ENCODE data around the gene INHBB.
A peak's percentile ranks its signal among the peaks of the same experiment; 100 is the strongest.

The INHBB gene

DNA sequence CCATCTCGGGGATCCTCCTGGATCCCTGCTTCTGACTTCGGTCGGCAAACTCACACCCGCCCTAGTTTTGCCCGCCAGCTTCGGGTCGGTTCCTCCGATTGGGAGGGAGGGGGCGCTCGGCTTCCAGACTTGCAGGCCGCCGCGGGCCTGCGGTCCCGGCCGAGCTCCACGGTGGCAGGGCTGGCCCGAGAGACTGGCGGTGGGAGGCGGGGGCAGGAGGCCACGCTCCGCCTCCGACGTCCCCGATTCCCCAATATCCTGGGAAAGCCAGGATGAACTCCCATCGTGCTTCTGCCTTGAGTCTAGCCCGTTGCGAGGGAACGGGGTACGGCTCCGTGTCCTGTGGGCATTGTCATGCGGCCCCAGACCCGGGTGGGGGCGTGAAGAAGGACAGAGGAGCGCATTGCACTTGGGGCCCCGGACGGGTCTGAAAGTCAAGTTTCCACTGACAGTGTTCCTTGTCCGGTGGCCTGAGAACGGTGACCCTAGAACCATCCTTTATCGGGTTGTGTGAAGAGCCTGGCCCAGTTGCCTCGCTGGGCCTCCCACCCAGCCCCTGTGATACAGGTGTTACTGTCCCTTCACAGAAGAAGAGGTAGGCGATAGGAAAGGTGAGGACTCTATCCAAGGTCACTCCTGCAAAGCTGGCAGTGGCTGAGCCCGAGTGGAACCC is 2.4 kb upstream of the INHBB start:
- DNase-seq: peak; percentile 18 to 48

DNA sequence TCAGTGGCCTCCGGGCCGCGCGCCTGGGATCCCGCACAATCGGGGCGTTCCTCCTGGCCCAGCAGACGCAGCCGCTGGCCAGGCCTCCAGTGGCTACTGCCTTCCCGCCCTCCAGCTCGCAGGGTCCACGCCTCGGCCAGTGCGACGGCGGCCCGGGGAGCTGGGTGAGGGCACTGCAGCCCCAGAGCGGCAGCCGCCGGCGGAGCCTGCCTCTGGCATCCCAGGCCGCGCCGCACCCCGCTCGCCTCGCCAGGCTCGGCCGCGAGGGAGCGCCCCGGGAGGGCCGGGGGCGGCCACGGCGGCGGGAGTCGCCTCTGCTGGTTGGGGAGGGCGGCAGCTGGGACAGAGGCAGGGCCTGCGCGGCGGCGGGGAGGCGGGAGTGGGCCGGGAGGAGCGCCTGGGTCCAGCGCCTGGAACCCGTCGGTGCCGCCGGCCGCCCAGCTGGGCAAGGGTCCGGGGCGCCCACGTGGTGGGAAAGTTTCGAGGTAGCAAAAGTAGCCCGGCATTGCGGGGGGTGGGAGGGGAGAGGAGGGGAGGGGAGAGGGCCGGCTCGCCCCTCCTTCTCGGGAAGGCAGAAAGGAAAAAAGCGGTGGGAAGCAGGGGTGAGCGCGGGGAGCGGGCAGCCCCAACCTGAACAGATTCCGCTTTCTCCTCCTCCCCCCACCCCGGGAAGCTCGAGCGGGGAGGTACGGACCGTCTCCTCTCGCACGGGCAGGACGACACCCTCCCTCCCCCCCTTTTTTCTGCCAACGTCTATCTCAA is 1.5 kb upstream of the INHBB start:
- DNase-seq: no peak

DNA sequence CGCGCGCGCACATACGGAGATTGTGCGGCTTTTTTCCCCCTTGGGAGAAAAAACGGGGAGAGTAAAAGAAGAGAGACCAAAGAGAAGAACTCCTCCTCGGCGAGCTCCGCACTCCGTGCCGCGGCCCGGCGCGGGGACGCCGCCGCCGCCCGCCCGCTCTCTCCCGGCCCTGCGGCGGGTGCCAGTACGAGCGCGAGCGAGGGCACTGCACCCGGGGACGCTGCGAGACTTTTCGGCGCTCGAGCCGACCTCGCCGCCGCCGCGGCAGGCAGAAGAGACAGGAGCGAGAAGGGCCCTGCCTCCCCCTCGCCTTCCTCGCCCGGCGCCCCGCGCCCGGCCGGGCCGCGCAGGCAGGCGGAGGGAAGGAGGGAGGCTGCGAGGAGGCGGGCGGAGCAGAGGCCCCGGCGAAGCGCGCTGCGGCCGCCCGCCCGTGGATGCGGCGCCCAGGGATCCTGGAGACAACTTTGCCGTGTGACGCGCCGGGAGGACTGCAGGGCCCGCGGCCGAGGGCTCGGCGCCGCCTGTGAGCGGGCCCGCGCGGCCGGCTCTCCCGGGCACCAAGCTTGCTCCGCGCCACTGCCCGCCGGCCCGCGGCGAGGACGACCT is 857 bp upstream of the INHBB start:
- no peak for DNase-seq

DNA sequence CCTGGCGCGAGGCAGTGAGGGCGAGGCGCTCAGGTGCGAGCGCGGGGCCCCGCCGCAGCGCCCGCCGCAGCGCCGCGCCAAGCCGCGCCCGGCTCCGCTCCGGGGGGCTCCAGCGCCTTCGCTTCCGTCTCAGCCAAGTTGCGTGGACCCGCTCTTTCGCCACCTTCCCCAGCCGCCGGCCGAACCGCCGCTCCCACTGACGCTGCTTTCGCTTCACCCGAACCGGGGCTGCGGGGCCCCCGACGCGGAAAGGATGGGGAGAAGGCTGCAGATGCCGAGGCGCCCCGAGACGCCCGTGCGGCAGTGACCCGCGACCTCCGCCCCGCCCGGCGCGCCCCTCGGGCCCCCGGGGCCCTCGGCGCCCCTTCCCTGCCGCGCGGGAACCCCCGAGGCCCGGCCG is 328 bp upstream of the INHBB start:
- no peak for DNase-seq

DNA sequence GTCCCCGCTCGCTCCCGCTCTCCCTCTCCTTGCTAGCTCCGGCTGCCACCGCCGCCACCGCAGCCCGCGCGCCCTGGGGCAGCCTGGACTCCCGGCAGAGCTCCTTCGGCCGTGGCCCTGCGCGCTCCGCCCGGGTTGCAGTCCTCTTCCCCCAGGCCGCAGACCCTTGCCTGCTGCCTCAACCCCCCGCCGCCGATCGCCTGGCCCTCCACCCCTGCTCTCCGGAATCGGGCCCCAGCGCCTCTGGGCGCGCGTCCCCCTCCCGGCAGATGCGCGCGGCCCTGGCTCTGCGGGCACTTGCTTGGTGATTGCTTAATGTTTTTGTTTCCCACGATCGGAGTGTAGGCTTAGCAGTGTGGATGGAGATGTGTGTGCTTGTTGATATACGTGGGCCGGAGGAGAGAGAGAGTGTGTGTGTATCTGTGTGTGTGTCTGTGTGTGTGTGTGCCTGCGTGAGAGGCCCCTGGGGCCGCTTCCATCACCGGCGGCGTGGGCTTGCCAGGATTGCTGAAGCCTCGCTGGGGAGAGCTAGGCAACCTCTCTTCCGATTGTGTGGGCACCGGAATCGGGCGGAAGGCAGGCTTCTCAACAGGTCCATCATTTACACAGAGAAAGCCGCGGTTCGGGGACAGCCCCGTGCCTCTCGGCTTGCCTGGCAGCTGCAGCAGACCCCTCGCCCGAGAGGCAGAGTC is 877 bp downstream of the INHBB start:
- no peak for DNase-seq

DNA sequence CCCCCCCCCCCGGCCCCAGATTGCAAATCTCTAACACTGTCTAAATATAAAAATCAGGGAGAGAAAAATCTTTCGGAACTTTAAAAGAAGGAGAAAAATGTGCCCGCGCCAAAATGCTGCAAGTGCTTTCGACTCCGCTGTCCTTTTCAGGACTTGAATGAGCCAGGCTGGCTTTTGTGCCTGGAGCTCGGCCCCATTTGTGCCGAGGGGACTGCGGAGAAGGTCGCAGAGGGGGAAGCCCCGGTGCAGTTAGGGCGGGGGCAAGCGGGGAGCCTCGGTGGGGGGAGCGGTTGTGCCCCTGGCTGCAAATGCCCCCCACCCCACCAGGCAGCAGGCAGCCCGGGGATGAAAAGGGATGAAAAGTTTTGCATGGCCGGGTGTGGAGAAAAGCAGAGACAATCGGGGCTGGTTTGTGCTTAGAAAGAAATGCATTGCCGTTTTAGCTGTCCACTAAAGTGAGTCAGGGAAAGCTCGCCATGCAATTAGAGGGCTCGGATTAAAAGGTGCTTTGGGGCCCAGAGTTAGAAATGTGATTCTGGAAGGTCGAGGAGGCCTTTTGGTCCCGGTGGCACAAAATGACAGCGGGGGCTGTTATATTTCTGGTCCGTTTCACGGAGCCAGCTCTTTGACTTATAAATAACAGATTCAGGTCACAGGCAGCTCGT is 1.6 kb downstream of the INHBB start:
- peak in 1 of 2 experiments; percentile 20 for DNase-seq

DNA sequence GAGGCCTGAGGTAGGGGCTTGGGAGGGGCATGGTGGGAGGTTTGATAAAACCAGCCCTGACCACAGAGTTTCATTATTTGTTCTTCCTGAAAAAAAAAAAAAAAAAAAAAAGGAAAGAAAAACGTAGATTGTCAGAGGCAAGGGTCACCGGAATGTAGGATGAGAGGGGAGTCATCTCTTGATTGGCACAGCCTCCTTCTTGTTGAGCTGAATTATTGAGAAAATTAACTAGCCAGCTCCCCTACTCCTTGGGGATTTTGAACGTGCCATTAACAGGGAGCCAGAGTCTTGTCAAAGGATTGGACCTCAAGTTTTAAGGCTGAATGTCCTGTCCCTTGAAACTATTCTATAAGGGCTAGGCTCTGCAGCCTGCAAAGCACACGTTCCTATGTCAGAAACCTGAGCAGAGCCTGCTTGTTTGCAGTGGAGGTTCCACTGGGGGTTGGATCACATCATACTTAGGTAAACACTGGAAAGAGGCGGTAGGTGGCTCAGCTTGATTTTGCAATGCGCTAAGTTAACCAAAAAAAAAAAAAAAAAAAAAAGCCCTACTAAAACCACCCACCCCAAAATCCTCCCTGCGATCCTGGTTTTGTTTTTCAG is 2.3 kb downstream of the INHBB start:
- DNase-seq: no peak

DNA sequence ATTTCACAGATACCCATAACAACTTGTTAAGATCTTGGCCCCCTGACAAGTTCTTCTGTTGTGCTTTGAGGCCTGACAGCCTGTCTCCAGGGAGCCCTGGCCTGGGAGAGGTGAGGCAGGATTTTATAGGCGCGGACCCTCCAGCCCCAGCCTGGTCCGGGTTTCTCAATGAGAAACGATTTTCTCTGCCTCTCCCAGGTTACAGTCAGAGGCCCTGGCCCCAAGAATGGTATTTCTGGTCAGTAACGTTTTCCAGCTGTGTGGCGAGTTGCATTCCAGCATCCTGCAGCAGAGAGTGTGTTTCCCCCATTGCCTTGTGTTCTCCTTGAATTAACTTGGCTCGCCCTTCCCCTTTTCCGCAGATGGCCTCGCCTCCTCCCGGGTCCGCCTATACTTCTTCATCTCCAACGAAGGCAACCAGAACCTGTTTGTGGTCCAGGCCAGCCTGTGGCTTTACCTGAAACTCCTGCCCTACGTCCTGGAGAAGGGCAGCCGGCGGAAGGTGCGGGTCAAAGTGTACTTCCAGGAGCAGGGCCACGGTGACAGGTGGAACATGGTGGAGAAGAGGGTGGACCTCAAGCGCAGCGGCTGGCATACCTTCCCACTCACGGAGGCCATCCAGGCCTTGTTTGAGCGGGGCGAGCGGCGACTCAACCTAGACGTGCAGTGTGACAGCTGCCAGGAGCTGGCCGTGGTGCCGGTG is 3.0 kb downstream of the INHBB start:
- DNase-seq: no peak

DNA sequence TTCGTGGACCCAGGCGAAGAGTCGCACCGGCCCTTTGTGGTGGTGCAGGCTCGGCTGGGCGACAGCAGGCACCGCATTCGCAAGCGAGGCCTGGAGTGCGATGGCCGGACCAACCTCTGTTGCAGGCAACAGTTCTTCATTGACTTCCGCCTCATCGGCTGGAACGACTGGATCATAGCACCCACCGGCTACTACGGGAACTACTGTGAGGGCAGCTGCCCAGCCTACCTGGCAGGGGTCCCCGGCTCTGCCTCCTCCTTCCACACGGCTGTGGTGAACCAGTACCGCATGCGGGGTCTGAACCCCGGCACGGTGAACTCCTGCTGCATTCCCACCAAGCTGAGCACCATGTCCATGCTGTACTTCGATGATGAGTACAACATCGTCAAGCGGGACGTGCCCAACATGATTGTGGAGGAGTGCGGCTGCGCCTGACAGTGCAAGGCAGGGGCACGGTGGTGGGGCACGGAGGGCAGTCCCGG is 3.5 kb downstream of the INHBB start:
- DNase-seq: no peak

DNA sequence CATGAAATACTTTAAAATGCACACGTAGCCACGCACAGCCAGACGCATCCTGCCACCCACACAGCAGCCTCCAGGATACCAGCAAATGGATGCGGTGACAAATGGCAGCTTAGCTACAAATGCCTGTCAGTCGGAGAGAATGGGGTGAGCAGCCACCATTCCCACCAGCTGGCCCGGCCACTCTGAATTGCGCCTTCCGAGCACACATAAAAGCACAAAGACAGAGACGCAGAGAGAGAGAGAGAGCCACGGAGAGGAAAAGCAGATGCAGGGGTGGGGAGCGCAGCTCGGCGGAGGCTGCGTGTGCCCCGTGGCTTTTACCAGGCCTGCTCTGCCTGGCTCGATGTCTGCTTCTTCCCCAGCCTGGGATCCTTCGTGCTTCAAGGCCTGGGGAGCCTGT is 4.1 kb downstream of the INHBB start:
- no peak for DNase-seq

DNA sequence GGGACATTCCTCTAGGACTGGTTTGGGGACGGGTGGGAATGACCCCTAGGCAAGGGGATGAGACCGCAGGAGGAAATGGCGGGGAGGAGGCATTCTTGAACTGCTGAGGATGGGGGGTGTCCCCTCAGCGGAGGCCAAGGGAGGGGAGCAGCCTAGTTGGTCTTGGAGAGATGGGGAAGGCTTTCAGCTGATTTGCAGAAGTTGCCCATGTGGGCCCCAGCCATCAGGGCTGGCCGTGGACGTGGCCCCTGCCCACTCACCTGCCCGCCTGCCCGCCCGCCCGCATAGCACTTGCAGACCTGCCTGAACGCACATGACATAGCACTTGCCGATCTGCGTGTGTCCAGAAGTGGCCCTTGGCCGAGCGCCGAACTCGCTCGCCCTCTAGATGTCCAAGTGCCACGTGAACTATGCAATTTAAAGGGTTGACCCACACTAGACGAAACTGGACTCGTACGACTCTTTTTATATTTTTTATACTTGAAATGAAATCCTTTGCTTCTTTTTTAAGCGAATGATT is 4.9 kb downstream of the INHBB start:
- no peak for DNase-seq

DNA sequence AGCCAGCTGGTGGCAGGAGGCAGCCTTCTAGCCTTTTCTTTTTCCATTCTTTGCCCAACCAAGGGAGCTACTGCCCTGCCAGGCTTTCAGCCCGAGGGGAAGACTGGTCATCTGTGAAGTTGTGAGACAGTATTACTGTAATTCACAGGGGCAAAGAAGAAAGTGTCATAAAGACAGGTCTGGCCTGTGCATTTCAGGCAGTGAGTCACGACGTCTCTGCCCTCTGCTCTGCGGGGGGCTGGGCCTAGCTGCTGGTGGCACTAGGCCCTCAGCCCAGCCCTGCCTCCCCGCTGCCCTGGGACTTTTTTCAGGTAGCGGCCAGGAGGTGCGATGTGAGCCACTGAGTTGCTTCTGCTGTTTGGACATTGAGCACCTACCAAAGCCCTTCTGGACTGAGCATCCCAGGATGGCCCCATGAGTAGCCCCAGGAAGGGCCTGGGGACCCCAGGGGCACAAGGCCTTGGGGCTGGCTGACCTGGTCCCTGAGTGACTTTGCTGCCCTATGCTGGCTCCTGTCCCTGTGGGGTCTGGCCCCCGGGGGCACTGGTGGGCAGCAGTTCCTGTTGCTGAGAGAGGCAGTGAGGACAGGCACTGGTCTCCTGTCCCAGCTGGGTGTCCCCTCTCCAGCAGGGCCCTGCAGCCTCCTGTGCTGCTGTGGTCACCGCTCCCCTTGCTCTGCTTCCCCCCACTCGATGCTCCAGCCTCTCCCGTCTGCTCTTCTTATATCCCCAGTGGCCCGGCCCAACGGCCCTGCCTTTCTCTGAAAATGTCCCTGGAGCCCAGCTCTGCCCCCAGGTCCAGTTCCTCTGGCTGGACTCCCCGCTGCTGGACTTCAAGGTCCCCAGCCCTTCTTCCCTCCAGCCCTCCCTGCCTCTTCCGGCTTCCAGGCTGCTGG is 7.0 kb downstream of the INHBB start:
- DNase-seq: no peak

DNA sequence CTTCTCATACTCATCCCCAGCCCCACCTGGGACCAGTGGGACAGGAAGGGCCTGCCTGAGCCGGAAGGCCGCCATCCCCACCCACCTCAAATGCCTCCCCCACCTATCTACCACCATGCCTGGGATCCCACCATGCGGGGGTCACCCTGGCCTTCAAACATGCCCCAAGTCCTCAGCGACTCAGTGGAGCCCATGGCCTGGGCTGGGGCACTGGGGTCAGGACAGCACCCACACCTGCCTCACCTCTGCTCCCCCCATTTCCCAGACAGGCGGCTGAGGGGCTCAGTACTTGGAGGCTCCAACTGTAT is 7.6 kb downstream of the INHBB start:
- DNase-seq: no peak

DNA sequence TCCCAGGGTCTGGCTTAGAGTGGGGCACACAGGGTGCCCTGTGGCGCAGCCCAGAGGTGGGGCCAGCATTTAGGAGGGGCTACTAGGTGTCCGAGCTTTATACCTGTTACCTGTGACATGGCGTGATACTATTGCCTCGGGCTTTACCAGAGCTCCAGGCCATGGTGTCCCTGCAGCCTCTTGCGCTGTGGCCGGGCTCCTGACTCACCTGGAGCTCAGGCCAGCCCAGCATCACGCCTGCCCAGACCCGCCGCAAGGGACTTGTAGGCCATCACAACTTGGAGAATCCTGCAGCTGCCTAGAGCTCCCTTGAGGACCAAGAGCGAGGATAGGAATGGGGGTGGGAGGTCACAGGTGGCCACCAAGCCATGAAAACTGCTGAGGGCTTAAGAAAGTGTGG is 8.0 kb downstream of the INHBB start:
- no peak for DNase-seq

DNA sequence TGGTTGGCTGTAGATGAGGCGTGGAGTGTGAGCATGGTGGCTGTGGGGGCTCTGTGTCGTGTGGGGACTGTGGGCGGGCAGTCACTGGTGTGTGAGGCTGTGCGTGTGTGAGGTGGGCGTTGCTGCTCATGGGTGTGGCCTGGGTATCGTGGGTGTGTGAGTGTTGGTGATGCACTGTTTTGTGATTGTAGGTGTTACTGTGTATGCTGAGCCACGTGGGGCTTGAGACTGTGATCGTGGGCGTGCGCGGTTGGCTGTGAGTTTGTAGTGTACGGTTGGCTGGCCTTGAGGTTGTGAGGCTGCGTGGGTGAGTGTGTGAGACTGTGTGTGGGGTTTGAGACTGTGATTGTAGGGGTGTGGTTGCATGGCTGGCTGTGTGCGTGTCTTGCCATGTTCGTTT is 8.5 kb downstream of the INHBB start:
- no peak for DNase-seq

DNA sequence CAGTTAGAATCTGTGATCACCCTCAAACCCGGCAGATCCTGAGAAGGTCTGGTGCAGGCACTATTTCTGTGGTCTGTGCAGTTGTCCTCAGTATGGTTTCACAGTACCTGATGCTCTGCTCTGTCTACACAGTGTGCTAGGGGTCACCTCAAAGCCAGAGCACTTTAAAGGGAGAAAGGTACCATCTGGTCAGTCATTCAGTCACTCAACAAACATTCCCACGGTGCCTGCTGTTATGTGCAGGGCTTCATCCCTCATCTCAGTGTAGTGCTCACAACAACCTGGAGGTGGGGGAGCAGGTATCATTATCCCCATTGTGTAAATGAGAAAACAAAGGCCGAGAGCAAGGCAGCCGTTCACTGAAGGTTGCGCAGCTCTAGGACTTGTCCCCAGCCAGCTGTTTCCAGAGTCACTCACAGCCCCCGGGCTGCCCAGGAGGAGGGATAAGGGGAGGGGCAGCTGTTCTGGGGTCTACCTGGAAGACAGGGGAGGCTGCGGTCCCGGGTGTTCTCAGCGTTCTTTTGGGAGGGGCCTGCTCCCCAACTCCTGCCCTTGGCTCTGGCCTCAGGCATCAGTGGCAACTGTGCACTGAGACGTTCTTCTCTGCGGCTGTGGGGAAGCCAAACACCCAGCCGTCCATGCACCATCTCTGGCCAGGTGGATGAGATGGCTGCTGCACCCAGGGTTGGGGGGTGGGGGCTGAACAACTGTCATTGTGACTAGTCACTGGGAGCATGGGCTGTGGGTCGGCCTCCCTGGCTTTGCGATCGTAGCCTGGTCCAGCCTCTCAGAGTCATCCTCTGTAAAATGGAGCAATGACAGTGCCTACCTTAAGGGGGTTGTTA is 9.2 kb downstream of the INHBB start:
- DNase-seq: no peak

DNA sequence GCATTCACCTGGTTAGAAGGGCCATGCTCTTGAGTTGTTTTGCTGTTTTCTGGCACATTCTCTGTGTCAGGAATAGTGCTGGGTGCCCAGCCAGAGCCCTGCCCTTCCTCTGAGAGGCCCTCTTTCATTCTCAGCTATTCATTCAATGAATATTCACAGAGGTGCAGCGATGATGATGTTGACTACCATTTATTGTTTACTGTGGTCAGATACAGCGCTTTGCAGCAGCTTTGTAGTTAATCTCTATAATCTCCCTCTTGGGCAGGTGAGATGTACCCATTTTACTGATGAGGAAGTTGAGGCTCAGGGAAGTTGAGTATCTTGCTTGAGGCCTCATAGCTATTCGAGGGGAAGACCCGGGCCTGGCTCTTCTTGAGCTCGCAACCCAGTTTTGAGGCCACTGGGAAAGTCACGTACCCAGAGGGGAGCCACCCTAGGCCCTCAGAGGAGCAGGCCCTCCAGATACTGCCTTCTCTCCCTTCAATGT is 9.9 kb downstream of the INHBB start:
- DNase-seq: no peak

DNA sequence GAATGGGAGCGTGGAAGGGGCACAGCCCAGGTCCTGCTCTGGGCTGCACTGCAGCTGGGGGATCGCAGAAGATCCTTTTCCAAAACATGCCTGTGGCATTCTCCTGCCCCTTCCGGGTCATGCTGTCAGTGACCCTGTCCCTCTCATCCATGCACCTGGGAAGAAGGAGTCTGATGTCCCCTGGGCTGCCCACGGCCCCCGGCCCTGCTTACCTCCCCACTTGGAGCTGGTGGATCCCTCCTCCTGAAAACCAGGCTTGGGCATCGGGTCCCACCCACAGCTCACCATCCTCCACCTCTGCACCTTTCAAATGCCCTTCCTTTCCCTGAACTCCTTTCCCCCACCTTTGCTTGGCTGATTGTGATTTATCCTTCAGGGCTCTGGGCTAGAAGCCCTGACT is 11.8 kb downstream of the INHBB start:
- DNase-seq: no peak

DNA sequence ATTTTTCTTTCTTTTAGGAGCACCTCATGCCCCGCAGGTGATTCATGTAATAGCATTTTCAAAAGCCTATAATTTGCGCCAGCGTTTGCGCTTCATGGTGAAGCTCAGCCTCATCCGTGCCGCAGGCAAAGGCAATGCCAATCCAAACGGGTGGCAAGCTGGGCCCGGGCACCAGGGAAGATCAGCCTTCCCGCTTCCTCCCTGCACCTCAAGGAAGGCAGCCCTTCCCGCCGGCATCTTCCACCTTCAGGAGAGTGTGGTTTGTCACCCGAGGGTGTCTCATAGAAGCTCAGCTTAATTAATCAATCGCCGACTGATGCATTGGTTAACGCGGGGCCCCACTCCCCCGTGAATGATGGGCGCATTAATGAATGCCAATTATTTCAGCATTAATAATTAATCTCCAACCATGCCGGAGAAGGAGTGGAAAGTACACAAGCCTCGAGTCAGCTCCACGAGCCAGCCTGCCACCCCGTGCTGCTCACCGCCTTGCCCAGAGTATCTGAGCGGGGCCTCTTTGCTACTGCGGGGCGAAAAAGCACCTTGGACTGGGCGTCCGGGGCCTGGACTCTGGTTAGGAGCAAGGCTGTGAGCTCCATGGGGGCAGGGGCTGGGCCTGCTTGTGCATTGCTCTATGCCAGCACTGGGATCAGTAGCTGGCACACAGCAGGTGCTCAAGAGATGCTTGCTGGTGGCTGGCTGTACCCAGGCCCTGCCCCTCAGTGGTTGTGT is 13.0 kb downstream of the INHBB start:
- DNase-seq: no peak
